Esophagus (tissue), 2 donors: ENCODE measurements around the gene ADRA2C. TPM values are rescaled to one million over a fixed set of nuclear protein-coding genes. Genes with fewer than 3 reads are reported as not detected.

Source experiments
- H3K27ac ChIP-seq, 2 donors: one replicate each; pipeline ENCODE4 v1.5.1; 2013; ENCODE audit warnings: low read depth in 2 of 2, mild to moderate bottlenecking in 2 of 2, inconsistent platforms in 1 of 2, low read length in 1 of 2, moderate library complexity in 1 of 2
- H3K27me3 ChIP-seq, 2 donors: one replicate each; pipeline ENCODE4 v1.6.1; 2013; ENCODE audit warnings: low read length in 2 of 2, control low read depth in 1 of 2, mild to moderate bottlenecking in 1 of 2; ENCODE audit not compliant: insufficient read depth in 2 of 2, control insufficient read depth in 1 of 2
- H3K36me3 ChIP-seq, 2 donors: one replicate each; pipeline ENCODE4 v1.6.1; 2013; ENCODE audit warnings: low read length in 1 of 2; ENCODE audit not compliant: control insufficient read depth in 2 of 2, insufficient read depth in 2 of 2
- H3K4me1 ChIP-seq, 2 donors: one replicate each; pipeline ENCODE4 v1.6.1; 2013; ENCODE audit warnings: low read length in 1 of 2; ENCODE audit not compliant: control insufficient read depth in 2 of 2, insufficient read depth in 2 of 2
- H3K4me3 ChIP-seq, 2 donors: one replicate each; pipeline ENCODE4 v1.5.1; 2013; ENCODE audit warnings: low read length in 2 of 2, mild to moderate bottlenecking in 2 of 2, low read depth in 1 of 2, moderate library complexity in 1 of 2
- H3K9me3 ChIP-seq, 2 donors: one replicate each; pipeline ENCODE4 v1.6.1; 2013; ENCODE audit warnings: mild to moderate bottlenecking in 2 of 2, low read depth in 1 of 2, low read length in 1 of 2, moderate library complexity in 1 of 2; ENCODE audit not compliant: control insufficient read depth in 2 of 2, insufficient read depth in 1 of 2
- WGBS, 2 donors: extraction: QIAGEN DNeasy Blood & Tissue Kit; methylation state at CpG; one replicate each; pipeline ENCODE4 v1.1.7; 2013; 5-methylcytosine and 5-hydroxymethylcytosine counted together
- polyA plus RNA-seq, 2 donors: library from polyadenylated mRNA; stranded (reverse); fragments of 200-250 nt; gene quantifications; one replicate each; pipeline ENCODE4 v1.2.3, GENCODE V29; 2013
- donor health status: healthy with polysubstance abuse.
- donor health status: Bipolar disorder and iron deficiency.

The ADRA2C gene
- polyA plus RNA-seq, 2 donors: 0.61 to 1.1 TPM

- 69 to 77% methylated on average over 17 of the region's 17 CpGs for WGBS, 2 donors
- no peaks in the 10 kb centered on the region for H3K4me1 ChIP-seq
- H3K9me3 ChIP-seq: peaks cover 0 to 3% of the 10 kb centered on the region in 2 donors
- no peaks in the 10 kb centered on the region for H3K36me3 ChIP-seq
- H3K27ac ChIP-seq: no peak overlapping the region
- H3K27me3 ChIP-seq: no peaks in the 10 kb centered on the region
- H3K4me3 ChIP-seq: no peak overlapping the region
Measured at GRCh38 chr4:3773552-3774001, 7.4 kb downstream of the ADRA2C start.

- 68 to 70% methylated on average over 19 of the region's 19 CpGs for whole genome bisulfite sequencing, 2 donors
- no peak overlapping the region for H3K27ac ChIP-seq
- no peaks in the 10 kb centered on the region for H3K4me1 ChIP-seq
- no peaks in the 10 kb centered on the region for H3K27me3 ChIP-seq
- H3K9me3 ChIP-seq: peaks cover 0 to 5% of the 10 kb centered on the region in 2 donors
- no peak overlapping the region for H3K4me3 ChIP-seq
- H3K36me3 ChIP-seq: no peaks in the 10 kb centered on the region
Measured at GRCh38 chr4:3774253-3774883, 8.2 kb downstream of the ADRA2C start.

GRCh38 chr4:3775005-3775404 lies 8.8 kb downstream of the ADRA2C start:
- Histone ChIP-seq H3K4me3 (no peak overlapping the region), H3K4me1 (no peaks in the 10 kb centered on the region), H3K36me3 (no peaks in the 10 kb centered on the region), H3K27me3 (no peaks in the 10 kb centered on the region), H3K27ac (no peak overlapping the region), H3K9me3 (peaks cover 0 to 5% of the 10 kb centered on the region in 2 donors)
- WGBS, 2 donors: 45 to 50% methylated on average over 16 of the region's 16 CpGs

GRCh38 chr4:3775576-3775975 lies 9.4 kb downstream of the ADRA2C start:
- H3K4me1 ChIP-seq: no peaks in the 10 kb centered on the region
- H3K4me3 ChIP-seq: no peak overlapping the region
- no peaks in the 10 kb centered on the region for H3K27me3 ChIP-seq
- WGBS, 2 donors: 52 to 59% methylated on average over 4 of the region's 4 CpGs
- H3K9me3 ChIP-seq: peaks cover 0 to 5% of the 10 kb centered on the region in 2 donors
- H3K36me3 ChIP-seq: no peaks in the 10 kb centered on the region
- no peak overlapping the region for H3K27ac ChIP-seq

GRCh38 chr4:3776166-3777032 lies 10.2 kb downstream of the ADRA2C start:
- WGBS, 2 donors: 79 to 80% methylated on average over 22 of the region's 22 CpGs
- H3K27me3 ChIP-seq: no peaks in the 10 kb centered on the region

GRCh38 chr4:3777033-3777390 lies 10.8 kb downstream of the ADRA2C start:
- 72 to 77% methylated on average over 5 of the region's 5 CpGs for WGBS, 2 donors
- Histone ChIP-seq H3K27me3 (no peaks in the 10 kb centered on the region), H3K9me3 (peaks cover 4 to 11% of the 10 kb centered on the region in 2 donors), H3K4me1 (no peaks in the 10 kb centered on the region), H3K27ac (no peak overlapping the region), H3K4me3 (no peak overlapping the region), H3K36me3 (no peaks in the 10 kb centered on the region)

More at GRCh38 chr4:3776166-3777032, 10.2 kb downstream of the ADRA2C start:
- Histone ChIP-seq H3K27ac (no peak overlapping the region), H3K9me3 (peaks cover 0 to 8% of the 10 kb centered on the region in 2 donors), H3K4me1 (no peaks in the 10 kb centered on the region), H3K4me3 (no peak overlapping the region), H3K36me3 (no peaks in the 10 kb centered on the region)

GRCh38 chr4:3777669-3778068 lies 11.5 kb downstream of the ADRA2C start:
- Histone ChIP-seq H3K4me3 (no peak overlapping the region), H3K4me1 (no peaks in the 10 kb centered on the region), H3K27ac (no peak overlapping the region), H3K9me3 (peaks cover 4 to 11% of the 10 kb centered on the region in 2 donors), H3K36me3 (no peaks in the 10 kb centered on the region), H3K27me3 (no peaks in the 10 kb centered on the region)
- 82% methylated on average over 13 of the region's 13 CpGs for WGBS, 2 donors

- no peak overlapping the region for H3K4me3 ChIP-seq
- no peaks in the 10 kb centered on the region for H3K36me3 ChIP-seq
- no peak overlapping the region for H3K27ac ChIP-seq
- 75 to 78% methylated on average over 6 of the region's 6 CpGs for WGBS, 2 donors
- no peaks in the 10 kb centered on the region for H3K4me1 ChIP-seq
- H3K27me3 ChIP-seq: no peaks in the 10 kb centered on the region
- peaks cover 4 to 11% of the 10 kb centered on the region in 2 donors for H3K9me3 ChIP-seq
Measured at GRCh38 chr4:3779509-3779908, 13.3 kb downstream of the ADRA2C start.

GRCh38 chr4:3780347-3781171 lies 14.4 kb downstream of the ADRA2C start:
- no peaks in the 10 kb centered on the region for H3K27me3 ChIP-seq

More at GRCh38 chr4:3780347-3781171, 14.4 kb downstream of the ADRA2C start:
- H3K4me1 ChIP-seq: no peaks in the 10 kb centered on the region
- no peak overlapping the region for H3K4me3 ChIP-seq
- no peaks in the 10 kb centered on the region for H3K36me3 ChIP-seq
- WGBS, 2 donors: 53 to 60% methylated on average over 20 to 21 of the region's 21 CpGs
- H3K27ac ChIP-seq: no peak overlapping the region
- peaks cover 4 to 11% of the 10 kb centered on the region in 2 donors for H3K9me3 ChIP-seq
